Measurements from ENCODE around the gene TGM3.

TGM3 gene

DNA sequence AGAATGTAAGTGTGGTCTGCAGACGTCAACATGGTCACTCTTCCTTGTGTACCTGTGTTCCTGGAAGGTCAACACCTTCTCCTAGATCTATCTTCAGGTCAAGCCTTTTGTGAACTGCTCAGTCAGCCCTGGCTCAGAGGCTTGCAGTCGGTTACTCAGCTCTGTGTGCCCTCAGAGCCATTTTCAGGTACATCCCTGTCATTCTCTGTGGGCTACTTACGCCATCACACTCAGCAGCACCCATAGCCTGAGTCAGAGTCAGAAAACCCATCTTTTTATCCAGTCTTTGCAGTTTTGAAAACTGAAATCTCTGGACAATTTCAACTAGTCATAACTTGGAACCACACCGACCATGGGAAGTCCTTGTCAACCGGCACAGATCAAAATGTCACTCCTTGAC, 35.3 kb downstream of the TGM3 start:
- no peak for FAIRE-seq
- no peak for DNase-seq (ENCODE audit: insufficient read length, low spot score)
- no peak for TF ChIP-seq POLR2A (IDR thresholded peaks at IDR 0.05; ENCODE audit: low read depth, low read length)

DNA sequence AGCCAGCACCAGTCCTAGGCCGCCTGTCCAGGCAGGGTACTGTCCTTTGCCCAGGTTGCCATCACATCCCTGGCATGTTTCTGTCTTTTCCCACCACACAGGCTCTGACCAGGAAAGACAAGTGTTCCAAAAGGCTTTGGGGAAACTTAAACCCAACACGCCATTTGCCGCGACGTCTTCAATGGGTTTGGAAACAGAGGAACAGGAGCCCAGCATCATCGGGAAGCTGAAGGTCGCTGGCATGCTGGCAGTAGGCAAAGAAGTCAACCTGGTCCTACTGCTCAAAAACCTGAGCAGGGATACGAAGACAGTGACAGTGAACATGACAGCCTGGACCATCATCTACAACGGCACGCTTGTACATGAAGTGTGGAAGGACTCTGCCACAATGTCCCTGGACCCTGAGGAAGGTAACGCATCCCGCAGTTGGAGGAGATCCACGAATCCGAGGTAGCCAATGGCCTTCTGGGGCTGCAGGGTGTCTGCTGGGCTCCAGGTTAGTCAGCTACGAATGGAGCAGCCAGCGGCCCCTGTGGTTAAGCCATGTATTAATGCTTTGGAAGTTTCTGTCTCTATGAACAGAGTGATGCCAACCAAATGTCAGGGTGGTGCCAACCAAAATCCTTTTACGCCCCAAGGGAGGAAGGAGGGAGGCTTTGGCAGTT, 36.2 kb downstream of the TGM3 start:
- DNase-seq (ENCODE audit: insufficient read length, low spot score) (no peak), FAIRE-seq (no peak)

DNA sequence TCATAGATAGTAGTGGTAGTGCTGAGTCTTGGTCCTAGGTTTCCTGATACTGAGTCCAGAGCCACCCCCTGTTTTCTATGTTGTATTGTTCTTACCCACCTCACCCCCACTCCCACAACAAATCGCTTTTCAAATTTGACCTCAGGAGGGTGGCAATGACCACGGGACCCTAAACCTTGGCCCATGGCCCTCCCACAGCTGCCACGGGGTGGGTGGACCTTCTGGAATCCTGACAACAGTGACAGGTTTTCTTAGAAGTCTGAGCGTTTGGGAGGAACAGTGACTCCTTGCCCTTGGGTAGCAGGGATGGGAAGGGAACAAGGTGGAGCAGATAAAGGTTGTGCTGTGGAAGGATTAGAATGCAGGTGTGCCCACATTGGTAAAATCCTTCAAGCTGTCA, 36.9 kb downstream of the TGM3 start:
- DNase-seq (ENCODE audit: insufficient read length, low spot score) (no peak), FAIRE-seq (no peak)
- no peak for TF ChIP-seq POLR2A (IDR thresholded peaks at IDR 0.05; ENCODE audit: low read depth, low read length)

More for the DNA sequence above, 36.2 kb downstream of the TGM3 start:
- no peak for TF ChIP-seq POLR2A (IDR thresholded peaks at IDR 0.05; ENCODE audit: low read depth, low read length)

DNA sequence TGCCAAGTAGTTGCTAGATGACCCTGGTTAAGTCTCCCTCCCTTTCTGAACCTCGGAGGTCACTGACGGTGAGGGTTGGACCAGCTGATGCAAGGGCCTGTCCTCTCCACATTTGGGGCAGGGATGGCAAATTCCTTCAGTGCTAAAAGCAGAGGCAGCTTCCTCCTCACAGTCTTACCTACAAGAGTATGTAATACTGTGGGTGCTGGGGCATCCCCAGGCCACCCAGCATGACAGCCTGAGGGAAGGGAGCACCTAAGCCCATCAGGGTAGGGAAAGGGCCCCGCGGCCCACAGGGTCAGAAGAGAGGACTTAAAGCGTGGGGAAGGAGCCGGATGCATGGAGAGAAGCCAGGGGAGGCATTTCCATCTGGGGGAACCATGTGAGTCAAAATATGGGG, 38.0 kb downstream of the TGM3 start:
- DNase-seq (ENCODE audit: insufficient read length, low spot score) (no peak), FAIRE-seq (no peak)
- TF ChIP-seq POLR2A (IDR thresholded peaks at IDR 0.05; ENCODE audit: low read depth, low read length), result no peak

DNA sequence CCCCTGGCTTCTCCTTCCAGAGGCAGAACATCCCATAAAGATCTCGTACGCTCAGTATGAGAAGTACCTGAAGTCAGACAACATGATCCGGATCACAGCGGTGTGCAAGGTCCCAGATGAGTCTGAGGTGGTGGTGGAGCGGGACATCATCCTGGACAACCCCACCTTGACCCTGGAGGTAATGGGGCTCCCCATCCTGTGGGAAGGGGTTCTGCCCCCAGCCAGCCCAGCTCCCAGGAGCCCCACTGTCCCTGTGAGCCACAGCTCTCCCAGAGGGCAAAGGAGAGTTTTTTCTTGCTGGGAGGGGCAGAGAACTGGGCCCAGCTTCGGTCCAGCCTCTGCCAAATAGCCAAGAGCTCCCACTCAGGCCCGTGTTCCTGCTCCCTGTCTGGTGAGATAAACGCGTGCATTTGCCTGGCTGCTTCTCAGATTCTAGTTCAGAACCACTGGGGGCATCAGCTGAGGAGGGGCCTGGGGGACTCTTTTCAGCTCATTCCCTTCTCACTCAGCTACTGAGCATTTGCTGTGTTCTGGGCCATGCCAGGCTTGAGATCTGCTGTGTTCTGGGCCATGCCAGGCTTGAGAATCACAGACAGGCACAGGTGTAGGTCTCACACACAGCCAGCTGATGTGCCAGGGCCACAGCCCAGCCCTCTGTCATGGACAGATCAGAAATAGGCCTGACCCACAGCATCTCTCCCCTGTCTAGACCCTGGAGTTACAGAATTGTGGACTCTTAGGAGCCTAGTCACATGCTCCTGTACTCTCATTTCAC, 39.5 kb downstream of the TGM3 start:
- TF ChIP-seq POLR2A (IDR thresholded peaks at IDR 0.05; ENCODE audit: low read depth, low read length), result no peak
- no peak for DNase-seq (ENCODE audit: insufficient read length, low spot score)
- FAIRE-seq, result no peak

DNA sequence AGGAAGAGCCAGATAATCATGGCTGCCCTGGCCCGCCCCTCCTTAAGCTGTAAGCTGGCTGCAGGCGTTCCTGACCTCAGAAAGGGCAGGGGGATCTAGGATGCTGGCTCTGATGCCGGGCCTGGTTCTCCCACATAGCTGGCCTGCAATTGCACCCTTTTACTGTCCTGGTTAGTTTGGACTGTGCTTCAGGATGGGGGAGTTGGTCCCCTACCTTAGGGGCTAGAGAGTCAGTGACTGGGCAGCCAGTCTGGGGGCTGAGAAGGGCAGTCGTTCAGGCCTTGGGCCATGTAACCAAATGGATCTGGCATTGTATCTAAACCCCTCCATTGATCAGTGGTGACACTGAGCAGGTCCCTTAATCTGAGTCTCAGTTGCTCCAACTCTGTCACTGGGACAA, 40.7 kb downstream of the TGM3 start:
- no peak for TF ChIP-seq POLR2A (IDR thresholded peaks at IDR 0.05; ENCODE audit: low read depth, low read length)
- no peak for FAIRE-seq

DNA sequence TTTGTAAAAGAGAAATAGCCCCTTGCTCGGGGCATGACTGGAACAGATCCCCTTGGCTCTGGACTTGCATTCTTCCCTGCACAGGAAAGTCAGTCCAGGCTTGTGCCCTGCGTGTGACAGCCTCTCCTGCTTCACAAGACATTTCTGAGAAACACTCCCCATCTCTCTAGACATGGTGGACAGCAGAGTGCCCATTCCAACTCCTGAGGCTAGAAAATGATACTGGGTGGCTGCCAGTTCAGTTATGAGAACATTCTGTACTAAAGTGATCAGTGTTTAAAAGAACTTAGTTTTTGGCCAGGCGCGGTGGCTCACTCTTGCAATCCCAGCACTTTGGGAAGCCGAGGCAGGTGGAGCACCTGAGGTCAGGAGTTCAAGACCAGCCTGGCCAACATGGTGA, 41.3 kb downstream of the TGM3 start:
- FAIRE-seq (no peak), DNase-seq (ENCODE audit: insufficient read length, low spot score) (no peak)
- no peak for TF ChIP-seq POLR2A (IDR thresholded peaks at IDR 0.05; ENCODE audit: low read depth, low read length)

More for the DNA sequence above, 40.7 kb downstream of the TGM3 start:
- DNase-seq (ENCODE audit: insufficient read length, low spot score), result no peak

DNA sequence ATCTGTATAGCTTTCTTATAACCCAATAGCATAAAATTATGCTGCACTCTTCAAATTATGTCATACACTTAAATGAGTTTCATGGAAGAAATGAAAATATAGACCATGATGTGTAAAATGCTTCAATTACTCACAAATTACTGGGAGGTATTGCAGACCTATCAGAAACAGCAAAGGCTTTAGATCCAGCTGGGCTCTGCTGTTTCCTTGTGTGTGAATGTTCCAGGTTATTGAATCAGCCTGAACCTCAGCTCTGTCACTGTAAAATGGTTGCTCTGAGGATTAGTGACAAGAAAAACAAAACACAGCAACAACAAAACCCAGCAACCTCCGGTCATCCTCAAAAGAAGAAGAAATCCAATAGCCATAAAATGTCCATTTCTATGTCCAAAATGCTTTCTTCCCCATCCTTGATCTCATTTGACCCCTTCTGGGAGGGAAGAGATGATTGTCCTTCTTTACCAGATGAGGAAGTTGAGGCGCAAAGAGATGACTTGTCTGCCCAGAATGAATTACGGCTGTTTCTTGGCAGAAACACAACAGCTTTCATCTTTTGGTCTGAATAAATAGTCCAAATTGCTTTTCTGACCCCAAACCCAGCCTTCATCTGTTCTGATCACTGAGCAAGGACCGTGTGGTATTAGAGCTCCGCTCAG, 42.7 kb downstream of the TGM3 start:
- no peak for TF ChIP-seq POLR2A (IDR thresholded peaks at IDR 0.05; ENCODE audit: low read depth, low read length)
- DNase-seq (ENCODE audit: insufficient read length, low spot score) (no peak), FAIRE-seq (no peak)

DNA sequence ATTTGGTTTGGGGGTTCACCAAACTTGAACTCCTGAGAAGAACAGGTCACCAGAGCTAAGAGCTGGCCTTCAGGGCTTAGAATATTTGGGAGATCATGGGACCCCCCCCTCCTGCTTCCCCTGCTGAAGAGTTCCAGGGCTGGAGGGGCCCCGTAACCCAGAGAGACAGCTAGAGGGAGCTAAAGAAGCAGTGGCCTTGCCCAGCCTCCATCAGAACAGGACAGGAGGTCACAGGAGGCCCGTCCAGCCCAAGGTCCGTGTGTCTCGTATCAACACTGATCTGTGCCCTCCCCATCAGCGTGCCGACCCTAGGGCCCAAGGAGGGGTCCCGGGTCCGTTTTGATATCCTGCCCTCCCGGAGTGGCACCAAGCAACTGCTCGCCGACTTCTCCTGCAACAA, 44.3 kb downstream of the TGM3 start:
- TF ChIP-seq POLR2A (IDR thresholded peaks at IDR 0.05; ENCODE audit: low read depth, low read length), result no peak
- no peak for FAIRE-seq

DNA sequence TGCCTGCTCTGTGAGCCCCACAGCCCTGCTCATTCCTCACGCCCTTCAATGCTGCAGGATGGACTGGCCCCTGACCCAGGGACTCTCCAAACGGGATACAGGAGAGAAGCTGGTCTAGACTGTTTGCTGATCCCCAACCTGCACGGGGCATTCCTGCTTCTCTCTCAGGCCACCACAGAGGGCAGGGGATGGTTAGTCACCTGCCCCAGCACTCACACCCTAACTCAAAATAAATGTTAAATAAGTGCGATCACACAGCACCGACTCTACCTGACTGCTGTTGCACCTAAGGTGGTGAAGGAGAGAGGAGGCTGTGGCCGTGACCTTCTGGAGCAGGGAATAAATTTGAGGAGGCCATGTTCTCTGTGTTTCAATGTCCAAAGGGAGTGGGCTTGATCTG, 45.0 kb downstream of the TGM3 start:
- no peak for TF ChIP-seq POLR2A (IDR thresholded peaks at IDR 0.05; ENCODE audit: low read depth, low read length)
- FAIRE-seq, result no peak

More for the DNA sequence above, 44.3 kb downstream of the TGM3 start:
- DNase-seq (ENCODE audit: insufficient read length, low spot score), result no peak

DNA sequence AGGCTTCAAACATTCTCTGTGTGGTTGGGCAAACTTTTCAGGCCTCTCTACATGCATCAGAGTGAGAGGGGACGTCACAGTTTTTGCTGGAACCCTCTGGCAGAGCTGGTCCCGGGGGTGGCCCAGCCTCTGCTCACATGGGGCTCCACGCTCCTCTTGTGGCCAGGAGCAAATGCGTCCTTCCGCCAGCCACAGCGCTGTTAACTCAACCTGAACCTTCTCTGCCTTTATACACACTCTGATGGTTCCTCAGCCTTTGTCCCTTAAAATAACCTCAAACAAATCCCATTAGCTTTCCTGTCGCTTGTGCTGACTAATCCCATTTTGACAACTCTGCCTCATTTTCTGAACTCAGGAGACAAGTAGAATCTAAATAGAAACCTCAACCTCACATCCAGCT, 45.5 kb downstream of the TGM3 start:
- FAIRE-seq (no peak), DNase-seq (ENCODE audit: insufficient read length, low spot score) (no peak)
- no peak for TF ChIP-seq POLR2A (IDR thresholded peaks at IDR 0.05; ENCODE audit: low read depth, low read length)

More for the DNA sequence above, 45.0 kb downstream of the TGM3 start:
- DNase-seq (ENCODE audit: insufficient read length, low spot score), result no peak

DNA sequence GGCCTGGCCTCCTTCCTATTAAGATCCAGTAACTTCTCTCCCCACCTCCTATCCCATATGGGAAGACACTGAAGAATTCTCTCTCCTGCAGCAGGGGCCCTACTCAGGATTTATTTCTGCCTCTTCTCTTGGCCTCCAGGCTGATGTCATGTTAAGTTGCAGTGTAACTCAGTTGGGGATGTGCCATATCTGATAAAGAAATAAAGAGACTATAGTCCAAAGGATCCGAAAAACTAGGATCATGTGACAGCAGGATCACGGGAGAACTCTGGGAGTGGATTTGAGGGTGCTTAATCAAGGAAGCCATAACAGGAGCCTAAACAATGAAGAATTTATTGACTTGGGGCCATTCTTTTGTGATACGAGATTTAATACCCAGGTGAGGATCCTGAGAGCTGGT, 46.4 kb downstream of the TGM3 start:
- TF ChIP-seq POLR2A (IDR thresholded peaks at IDR 0.05; ENCODE audit: low read depth, low read length), result no peak
- no peak for DNase-seq (ENCODE audit: insufficient read length, low spot score)
- FAIRE-seq, result no peak

DNA sequence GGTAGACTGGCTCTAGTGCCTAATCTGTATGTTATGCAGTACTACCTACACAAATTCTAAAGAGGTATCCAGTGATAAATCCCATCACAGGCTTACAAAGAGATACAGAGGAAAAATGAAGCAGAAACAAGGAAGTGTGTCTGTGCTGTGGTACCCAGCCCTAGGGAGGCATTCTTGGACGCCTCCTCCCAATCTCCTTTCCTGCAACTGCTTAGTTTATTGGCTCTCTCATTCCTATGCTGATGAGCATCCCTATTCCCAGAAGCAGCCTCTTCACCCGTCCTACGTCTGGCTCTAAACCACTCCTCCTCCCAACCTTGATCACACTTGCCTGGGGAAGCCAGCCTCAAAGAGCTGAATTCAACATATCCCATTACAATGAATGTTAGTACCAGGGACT, 50.4 kb downstream of the TGM3 start:
- TF ChIP-seq POLR2A (IDR thresholded peaks at IDR 0.05; ENCODE audit: low read depth, low read length), result no peak
- DNase-seq (ENCODE audit: insufficient read length, low spot score) (no peak), FAIRE-seq (no peak)

DNA sequence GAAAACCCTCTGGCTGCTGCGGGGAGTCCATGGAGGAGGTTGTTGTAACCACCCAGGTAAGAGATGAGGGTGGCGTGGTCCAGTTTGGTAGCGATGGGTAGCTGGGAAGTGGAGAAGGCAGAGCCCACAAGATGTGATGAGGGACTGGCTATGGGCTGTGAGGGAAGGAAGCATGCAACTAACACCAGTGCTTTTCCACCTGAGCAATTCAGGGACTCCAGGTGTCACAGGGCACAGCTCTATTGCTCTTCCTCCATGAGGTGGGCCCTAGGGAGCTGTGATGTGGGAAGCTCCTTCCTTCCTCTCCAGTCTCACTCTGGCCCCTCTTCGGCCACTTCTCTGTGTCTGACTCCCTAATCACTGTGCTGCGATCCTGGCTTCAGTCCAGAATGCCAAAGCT, 52.5 kb downstream of the TGM3 start:
- DNase-seq (ENCODE audit: insufficient read length, low spot score) (no peak), FAIRE-seq (no peak)
- TF ChIP-seq POLR2A (IDR thresholded peaks at IDR 0.05; ENCODE audit: low read depth, low read length), result no peak

DNA sequence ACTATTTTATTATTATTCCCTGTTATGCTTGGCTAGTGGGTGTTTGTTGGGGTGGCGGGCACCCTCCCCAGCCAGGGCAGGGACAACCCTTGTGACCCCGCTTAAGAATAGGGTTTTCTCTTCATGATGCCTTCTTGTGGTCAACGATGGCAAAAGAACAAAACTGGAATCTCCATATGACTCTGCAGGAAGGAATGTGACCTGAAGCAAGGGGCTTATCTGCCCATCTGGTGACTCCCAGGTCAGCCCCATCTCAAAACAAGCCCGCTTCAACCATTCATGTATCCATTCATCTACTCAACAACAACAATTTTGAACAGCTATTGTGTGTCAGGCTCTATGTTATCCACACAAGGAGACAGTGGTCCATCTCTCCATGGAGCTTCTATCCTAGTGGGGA, 54.0 kb downstream of the TGM3 start:
- no peak for TF ChIP-seq POLR2A (IDR thresholded peaks at IDR 0.05; ENCODE audit: low read depth, low read length)
- FAIRE-seq (no peak), DNase-seq (ENCODE audit: insufficient read length, low spot score) (no peak)

All from H54 (cell line).